ENCODE measurements around the gene DYRK1B. TPM values are rescaled to one million over a fixed set of nuclear protein-coding genes. Genes with fewer than 3 reads are reported as not detected.

The DYRK1B gene
- total RNA-seq, 4 donors from 2014 or later: 9.3 to 19.4 (median 15.4) TPM

DNA sequence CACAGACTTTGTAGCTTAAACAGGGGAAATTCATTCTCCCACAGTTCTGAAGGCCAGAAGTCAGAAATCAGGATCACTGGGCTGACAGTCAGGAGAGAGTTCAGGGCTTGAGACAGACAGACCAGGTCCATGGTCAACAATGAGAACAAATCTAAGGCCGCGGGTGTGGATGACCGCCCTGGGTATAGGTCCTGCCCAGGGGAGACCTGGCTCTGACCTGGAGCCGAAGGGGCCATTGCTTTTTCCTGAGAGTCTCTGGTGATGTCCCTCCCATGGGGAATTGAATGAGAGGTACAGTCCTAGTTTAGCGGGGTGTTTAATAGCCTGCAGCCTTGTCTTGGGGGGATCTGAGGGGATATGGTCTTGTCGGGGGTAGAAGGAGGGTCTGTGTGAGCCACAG is 37.4 kb upstream of the DYRK1B start:
- 94% methylated on average over 6 of the region's 6 CpGs for WGBS
- no peak overlapping the region for H3K4me3 ChIP-seq
- H3K27ac ChIP-seq (replicated peaks in 1 of 4): no peak overlapping the region
- TF ChIP-seq, protein P1, sequence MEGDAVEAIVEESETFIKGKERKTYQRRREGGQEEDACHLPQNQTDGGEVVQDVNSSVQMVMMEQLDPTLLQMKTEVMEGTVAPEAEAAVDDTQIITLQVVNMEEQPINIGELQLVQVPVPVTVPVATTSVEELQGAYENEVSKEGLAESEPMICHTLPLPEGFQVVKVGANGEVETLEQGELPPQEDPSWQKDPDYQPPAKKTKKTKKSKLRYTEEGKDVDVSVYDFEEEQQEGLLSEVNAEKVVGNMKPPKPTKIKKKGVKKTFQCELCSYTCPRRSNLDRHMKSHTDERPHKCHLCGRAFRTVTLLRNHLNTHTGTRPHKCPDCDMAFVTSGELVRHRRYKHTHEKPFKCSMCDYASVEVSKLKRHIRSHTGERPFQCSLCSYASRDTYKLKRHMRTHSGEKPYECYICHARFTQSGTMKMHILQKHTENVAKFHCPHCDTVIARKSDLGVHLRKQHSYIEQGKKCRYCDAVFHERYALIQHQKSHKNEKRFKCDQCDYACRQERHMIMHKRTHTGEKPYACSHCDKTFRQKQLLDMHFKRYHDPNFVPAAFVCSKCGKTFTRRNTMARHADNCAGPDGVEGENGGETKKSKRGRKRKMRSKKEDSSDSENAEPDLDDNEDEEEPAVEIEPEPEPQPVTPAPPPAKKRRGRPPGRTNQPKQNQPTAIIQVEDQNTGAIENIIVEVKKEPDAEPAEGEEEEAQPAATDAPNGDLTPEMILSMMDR (IDR thresholded peaks at IDR 0.05): no peak
- no peak for TF ChIP-seq POLR2A (IDR thresholded peaks at IDR 0.05; ENCODE audit: low read depth)
- TF ChIP-seq EP300 (IDR thresholded peaks at IDR 0.05): no peak
- no peak for TF ChIP-seq POLR2AphosphoS5 (IDR thresholded peaks at IDR 0.05)
- no peaks in the 10 kb centered on the region for H3K4me1 ChIP-seq
- DNase-seq (ENCODE audit: extremely low spot score): no peak
- H3K9me3 ChIP-seq: no peaks in the 10 kb centered on the region
- intact Hi-C loops (cut with DNase I): no loop called here
- H3K27me3 ChIP-seq: peaks cover 0 to 12% (median 0%) of the 10 kb centered on the region in 4 donors
- H3K36me3 ChIP-seq: no peaks in the 10 kb centered on the region

DNA sequence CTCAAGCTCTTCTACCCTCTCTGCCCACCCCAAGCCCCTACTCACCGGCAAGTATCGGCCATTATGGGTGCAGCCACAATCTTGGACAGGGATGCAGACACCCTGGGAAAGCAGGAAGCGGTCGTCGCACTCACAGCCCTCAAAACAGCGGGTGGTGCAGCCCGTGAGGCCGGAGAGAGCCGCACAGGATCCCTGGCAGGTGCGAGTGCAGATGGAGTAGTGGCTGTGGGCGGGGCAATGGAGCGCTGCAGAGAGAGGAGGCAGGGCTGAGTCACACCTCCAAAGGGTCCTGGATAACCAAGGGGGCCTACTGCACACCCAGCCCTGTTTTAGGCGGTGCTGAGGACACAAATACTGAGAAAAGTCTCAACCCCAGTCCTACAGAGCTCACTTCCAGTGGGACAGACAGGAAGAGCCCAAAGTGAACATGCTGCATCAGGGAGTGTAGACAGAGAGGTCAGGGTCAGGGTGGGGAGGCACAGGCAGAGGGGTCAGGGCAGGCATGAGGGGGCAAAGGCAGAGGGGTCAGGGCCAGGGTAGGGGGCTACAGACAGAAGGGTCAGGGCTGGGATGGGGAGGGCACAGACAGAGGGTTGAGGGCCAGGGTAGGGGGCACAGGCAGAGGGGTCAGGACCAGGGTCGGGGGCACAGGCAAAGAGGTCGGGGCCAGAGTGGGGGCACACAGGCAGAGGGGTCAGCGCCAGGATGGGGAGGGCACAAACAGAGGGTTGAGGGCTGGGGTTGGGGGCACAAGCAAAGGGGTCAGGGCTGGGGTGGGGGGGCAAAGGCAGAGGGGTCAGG is 36.4 kb upstream of the DYRK1B start:
- no peak for TF ChIP-seq POLR2A (IDR thresholded peaks at IDR 0.05; ENCODE audit: low read depth)
- TF ChIP-seq, protein P1 (IDR thresholded peaks at IDR 0.05): no peak
- TF ChIP-seq POLR2AphosphoS5 (IDR thresholded peaks at IDR 0.05): no peak
- TF ChIP-seq EP300 (IDR thresholded peaks at IDR 0.05): no peak
- H3K4me3 ChIP-seq: no peak overlapping the region
- no peaks in the 10 kb centered on the region for H3K4me1 ChIP-seq
- intact Hi-C loops (cut with DNase I): no loop called here
- no peak overlapping the region for H3K27ac ChIP-seq (replicated peaks in 1 of 4)
- peaks cover 0 to 3% (median 0%) of the 10 kb centered on the region in 4 donors for H3K27me3 ChIP-seq
- no peak for DNase-seq (ENCODE audit: extremely low spot score)
- WGBS: 57% methylated on average over 16 of the region's 16 CpGs
- H3K9me3 ChIP-seq: no peaks in the 10 kb centered on the region
- H3K36me3 ChIP-seq: no peaks in the 10 kb centered on the region

DNA sequence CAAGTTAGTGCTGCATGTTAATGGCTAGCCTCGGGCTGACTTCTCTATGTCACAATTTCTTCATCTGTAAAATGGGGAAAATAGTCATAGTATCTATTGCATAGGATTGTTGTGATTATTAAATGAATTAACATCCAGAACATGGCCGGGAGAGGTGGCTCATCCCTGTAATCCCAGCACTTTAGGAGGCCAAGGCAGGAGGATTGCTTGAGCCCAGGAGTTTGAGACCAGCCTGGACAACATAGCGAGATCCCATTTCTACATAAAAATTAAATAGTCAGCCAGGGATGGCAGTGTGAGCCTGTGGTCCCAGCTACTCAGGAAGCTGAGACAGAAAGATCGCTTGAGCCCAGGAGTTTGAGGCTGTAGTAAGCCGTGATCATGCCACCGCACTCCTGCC is 34.0 kb upstream of the DYRK1B start:
- H3K9me3 ChIP-seq: no peaks in the 10 kb centered on the region
- intact Hi-C loops (cut with DNase I): no loop called here
- H3K4me1 ChIP-seq: no peaks in the 10 kb centered on the region
- no peak overlapping the region for H3K27ac ChIP-seq (replicated peaks in 1 of 4)
- TF ChIP-seq EP300 (IDR thresholded peaks at IDR 0.05) (no peak), POLR2A (IDR thresholded peaks at IDR 0.05; ENCODE audit: low read depth) (no peak), POLR2AphosphoS5 (IDR thresholded peaks at IDR 0.05) (no peak)
- TF ChIP-seq, protein P1 (IDR thresholded peaks at IDR 0.05): no peak
- H3K27me3 ChIP-seq: peaks cover 0 to 6% (median 0%) of the 10 kb centered on the region in 4 donors
- no peak for DNase-seq (ENCODE audit: extremely low spot score)
- H3K36me3 ChIP-seq: no peaks in the 10 kb centered on the region
- no peak overlapping the region for H3K4me3 ChIP-seq
- 89% methylated on average over 6 of the region's 6 CpGs for WGBS

DNA sequence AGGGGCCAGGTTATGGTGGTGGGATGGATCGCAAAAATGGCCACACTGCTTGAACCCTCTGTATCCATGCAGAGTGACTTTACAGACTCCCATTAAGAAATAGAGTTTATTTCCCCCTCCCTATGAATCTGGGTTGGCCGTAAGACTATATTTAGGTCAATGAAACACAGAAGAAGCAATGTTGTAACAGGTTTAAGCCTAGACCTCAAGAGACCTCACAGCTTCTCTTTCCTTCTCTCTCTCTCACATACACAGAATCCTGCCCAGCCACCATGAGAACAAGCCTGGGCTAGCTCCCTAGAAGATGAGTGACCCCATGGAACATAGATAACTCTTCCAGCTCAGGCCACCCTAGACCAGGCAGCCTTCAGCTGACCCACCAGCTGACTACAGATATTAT is 33.2 kb upstream of the DYRK1B start:
- Histone ChIP-seq H3K9me3 (no peaks in the 10 kb centered on the region), H3K4me3 (no peak overlapping the region), H3K4me1 (no peaks in the 10 kb centered on the region), H3K36me3 (no peaks in the 10 kb centered on the region), H3K27ac (replicated peaks in 1 of 4) (no peak overlapping the region), H3K27me3 (peaks cover 0 to 6% (median 0%) of the 10 kb centered on the region in 4 donors)
- intact Hi-C loops (cut with DNase I): no loop called here
- 86% methylated on average over 2 of the region's 2 CpGs for WGBS
- no peak for TF ChIP-seq EP300 (IDR thresholded peaks at IDR 0.05)
- no peak for DNase-seq (ENCODE audit: extremely low spot score)

DNA sequence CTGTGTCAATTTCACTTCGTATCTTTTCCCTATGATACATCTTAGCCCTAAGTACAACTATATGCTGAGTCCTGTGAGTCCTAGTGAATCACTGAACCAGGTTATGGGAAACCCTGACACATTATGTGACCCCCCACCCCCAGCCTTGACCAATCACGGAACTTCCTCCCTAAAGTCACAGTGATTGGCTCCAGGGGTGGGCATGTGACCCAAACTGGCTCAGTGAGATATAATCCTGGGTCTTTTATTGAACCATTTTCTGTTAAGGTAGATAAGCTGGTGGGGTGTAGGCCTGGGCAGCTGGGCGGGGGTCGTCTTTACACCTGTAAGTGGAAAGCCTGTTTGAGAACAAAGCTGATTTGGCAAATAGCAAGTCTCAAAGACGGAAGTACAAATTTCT is 32.0 kb upstream of the DYRK1B start:
- intact Hi-C loops (cut with DNase I): no loop called here
- no peaks in the 10 kb centered on the region for H3K4me1 ChIP-seq
- no peak for DNase-seq (ENCODE audit: extremely low spot score)
- TF ChIP-seq POLR2AphosphoS5 (IDR thresholded peaks at IDR 0.05) (no peak), EP300 (IDR thresholded peaks at IDR 0.05) (no peak), POLR2A (IDR thresholded peaks at IDR 0.05; ENCODE audit: low read depth) (no peak)
- TF ChIP-seq, protein P1 (IDR thresholded peaks at IDR 0.05): no peak
- H3K9me3 ChIP-seq: no peaks in the 10 kb centered on the region
- H3K4me3 ChIP-seq: no peak overlapping the region
- H3K36me3 ChIP-seq: no peaks in the 10 kb centered on the region
- H3K27me3 ChIP-seq: peaks cover 0 to 6% (median 0%) of the 10 kb centered on the region in 4 donors
- no peak overlapping the region for H3K27ac ChIP-seq (replicated peaks in 1 of 4)
- 81% methylated on average over 5 of the region's 5 CpGs for WGBS
